K562 (cell line): ENCODE data around the gene LRP10. TPM values are rescaled to one million over a fixed set of nuclear protein-coding genes. Genes with fewer than 3 reads are reported as not detected.

Source experiments
- BRD9 ChIP-seq: fragments of 450-650 bp; IDR thresholded peaks from 2 replicates; pipeline ENCODE4 v1.6.1; 2018; ENCODE audit warnings: low read depth; ENCODE audit not compliant: partially characterized antibody
- CBX3 ChIP-seq, 2 experiments: IDR thresholded peaks; 1 replicate in 1 of 2; 2 replicates in 1 of 2; pipeline ENCODE4 v1.6.1; 2012; ENCODE audit warnings: inconsistent platforms in 2 of 2, low read length in 2 of 2, borderline replicate concordance in 1 of 2, control low read depth in 1 of 2
- CTBP1 ChIP-seq: fragments of 450-650 bp; IDR thresholded peaks from 2 replicates; pipeline ENCODE4 v1.6.1; 2016; ENCODE audit warnings: borderline replicate concordance
- KAT2B ChIP-seq: IDR thresholded peaks from one replicate; pipeline ENCODE4 v1.6.1; 2012; ENCODE audit warnings: low read depth, mild to moderate bottlenecking, control low read depth, inconsistent platforms, low read length, moderate library complexity
- KDM4B ChIP-seq, 2 experiments: fragments of 450-650 bp in 1 of 2; sonication (generic) in 1 of 2; IDR thresholded peaks; 2 replicates each; pipeline ENCODE4 v1.6.1; 2016 to 2017; ENCODE audit warnings: borderline replicate concordance in 2 of 2, antibody characterized with exemption in 1 of 2, low read depth in 1 of 2, mild to moderate bottlenecking in 1 of 2
- KHSRP ChIP-seq: fragments of 450-650 bp; IDR thresholded peaks from 2 replicates; pipeline ENCODE4 v1.6.1; 2017
- MEF2A ChIP-seq: IDR thresholded peaks from 2 replicates; pipeline ENCODE4 v1.6.1; 2011; ENCODE audit warnings: low read depth, mild to moderate bottlenecking, low read length, moderate library complexity; ENCODE audit not compliant: control insufficient read depth
- RBM34 ChIP-seq: fragments of 200-400 bp; formaldehyde crosslinking; IDR thresholded peaks from 2 replicates; pipeline ENCODE4 v1.6.1; 2018; ENCODE audit warnings: low read length, borderline replicate concordance; ENCODE audit not compliant: insufficient read depth
- RFX1 ChIP-seq: fragments of 450-650 bp; IDR thresholded peaks from 2 replicates; pipeline ENCODE4 v1.6.1; 2016; ENCODE audit warnings: mild to moderate bottlenecking, moderate library complexity
- SMAD1 ChIP-seq: fragments of 150-350 bp; IDR thresholded peaks from 2 replicates; pipeline ENCODE4 v1.6.1; 2014; ENCODE audit warnings: low read length, low read depth; ENCODE audit not compliant: partially characterized antibody
- THRAP3 ChIP-seq: fragments of 450-650 bp; IDR thresholded peaks from 2 replicates; pipeline ENCODE4 v1.6.1; 2016; ENCODE audit warnings: mild to moderate bottlenecking, inconsistent platforms, borderline replicate concordance
- XRCC3 ChIP-seq: fragments of 450-650 bp; IDR thresholded peaks from 2 replicates; pipeline ENCODE4 v1.6.1; 2017; ENCODE audit warnings: mild to moderate bottlenecking, moderate library complexity
- ZKSCAN1 ChIP-seq: fragments of 150-350 bp; IDR thresholded peaks from 2 replicates; pipeline ENCODE4 v1.6.1; 2016; ENCODE audit warnings: low read depth, low read length
- ZNF592 ChIP-seq: fragments of 450-650 bp; IDR thresholded peaks from 2 replicates; pipeline ENCODE4 v1.6.1; 2017; ENCODE audit warnings: antibody characterized with exemption, mild to moderate bottlenecking
- polyA plus RNA-seq, 8 experiments: library from polyadenylated mRNA; depleted of rRNA in 4 of 8; stranded (reverse) in 5 of 8; unstranded in 3 of 8; fragments of >200 nt; fragmentation: Nextera tagmentation in 2 of 8; fragmentation: Illumina TruSeq in 1 of 8; extraction: Ambion mirVana in 2 of 8; extraction: Trizol in 1 of 8; gene quantifications; 2 replicates each; pipeline versions ENCODE4 v1.2.1 to v1.2.3, GENCODE V29; 2011 to 2014; ENCODE audit warnings: inconsistent platforms in 1 of 8, missing spikeins in 1 of 8
- total RNA-seq, 7 experiments: library from RNA; depleted of rRNA in 6 of 7; stranded (reverse); fragments of >200 nt in 6 of 7; fragmentation: Illumina TruSeq in 2 of 7; extraction: Trizol in 2 of 7; gene quantifications; 2 replicates each; pipeline versions ENCODE4 v1.2.1 to v1.2.3, GENCODE V29; 2011 to 2021; ENCODE audit warnings: low replicate concordance in 1 of 7
- TF ChIP-seq, protein P1 (sequence below): IDR thresholded peaks from 2 replicates; pipeline ENCODE4 v1.6.1; 2011; ENCODE audit not compliant: insufficient read length; ENCODE audit errors: extremely low read depth
- TF ChIP-seq, protein P2 (sequence below): fragments of 250-450 bp; sonication (Bioruptor Pico); IDR thresholded peaks from 2 replicates; pipeline ENCODE4 v1.8.0; 2022; ENCODE audit warnings: inconsistent platforms, mild to moderate bottlenecking, moderate library complexity, borderline replicate concordance

LRP10 gene
- total and polyA plus RNA-seq, 9 of the 15 experiments (the other 6 are each of a cell fraction or from before 2014, with no cell fraction given), result 1.3 to 45.5 (median 10.9) TPM

GRCh38 chr14:22824711-22825359 lies 46.7 kb upstream of the LRP10 start (continued):
- TF ChIP-seq ZNF592 (peak; percentile 77), SMAD1 (no peak), RFX1 (no peak), CTBP1 (peak; percentile 79), ZKSCAN1 (no peak), THRAP3 (no peak), XRCC3 (no peak), KDM4B (IDR thresholded peaks at IDR 0.05; ENCODE audit: borderline replicate concordance in 2 of 2, low read depth in 1 of 2) (no peak), MEF2A (no peak), KHSRP (no peak), BRD9 (peak; percentile 33), CBX3 (IDR thresholded peaks at IDR 0.05; ENCODE audit: borderline replicate concordance in 1 of 2, low read length in 2 of 2) (peak in 1 of 2 experiments; percentile 40; a peak in 1 of 3 replicates), KAT2B (no peak), RBM34 (no peak)
- TF ChIP-seq, protein P1, sequence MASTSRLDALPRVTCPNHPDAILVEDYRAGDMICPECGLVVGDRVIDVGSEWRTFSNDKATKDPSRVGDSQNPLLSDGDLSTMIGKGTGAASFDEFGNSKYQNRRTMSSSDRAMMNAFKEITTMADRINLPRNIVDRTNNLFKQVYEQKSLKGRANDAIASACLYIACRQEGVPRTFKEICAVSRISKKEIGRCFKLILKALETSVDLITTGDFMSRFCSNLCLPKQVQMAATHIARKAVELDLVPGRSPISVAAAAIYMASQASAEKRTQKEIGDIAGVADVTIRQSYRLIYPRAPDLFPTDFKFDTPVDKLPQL, result no peak
- TF ChIP-seq, protein P2, sequence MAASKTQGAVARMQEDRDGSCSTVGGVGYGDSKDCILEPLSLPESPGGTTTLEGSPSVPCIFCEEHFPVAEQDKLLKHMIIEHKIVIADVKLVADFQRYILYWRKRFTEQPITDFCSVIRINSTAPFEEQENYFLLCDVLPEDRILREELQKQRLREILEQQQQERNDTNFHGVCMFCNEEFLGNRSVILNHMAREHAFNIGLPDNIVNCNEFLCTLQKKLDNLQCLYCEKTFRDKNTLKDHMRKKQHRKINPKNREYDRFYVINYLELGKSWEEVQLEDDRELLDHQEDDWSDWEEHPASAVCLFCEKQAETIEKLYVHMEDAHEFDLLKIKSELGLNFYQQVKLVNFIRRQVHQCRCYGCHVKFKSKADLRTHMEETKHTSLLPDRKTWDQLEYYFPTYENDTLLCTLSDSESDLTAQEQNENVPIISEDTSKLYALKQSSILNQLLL (CRISPR knock-in tag), result no peak
